GM21360 (cell line): ENCODE data around the gene SLC6A2.

Experiments used
- ATAC-seq: cut with Tn5 transposase; IDR thresholded peaks from one replicate; pipeline ENCODE4 v1.9.1; 2021; ENCODE audit warnings: mild to moderate bottlenecking, moderate library complexity; ENCODE audit not compliant: unreplicated experiment

The SLC6A2 gene

DNA sequence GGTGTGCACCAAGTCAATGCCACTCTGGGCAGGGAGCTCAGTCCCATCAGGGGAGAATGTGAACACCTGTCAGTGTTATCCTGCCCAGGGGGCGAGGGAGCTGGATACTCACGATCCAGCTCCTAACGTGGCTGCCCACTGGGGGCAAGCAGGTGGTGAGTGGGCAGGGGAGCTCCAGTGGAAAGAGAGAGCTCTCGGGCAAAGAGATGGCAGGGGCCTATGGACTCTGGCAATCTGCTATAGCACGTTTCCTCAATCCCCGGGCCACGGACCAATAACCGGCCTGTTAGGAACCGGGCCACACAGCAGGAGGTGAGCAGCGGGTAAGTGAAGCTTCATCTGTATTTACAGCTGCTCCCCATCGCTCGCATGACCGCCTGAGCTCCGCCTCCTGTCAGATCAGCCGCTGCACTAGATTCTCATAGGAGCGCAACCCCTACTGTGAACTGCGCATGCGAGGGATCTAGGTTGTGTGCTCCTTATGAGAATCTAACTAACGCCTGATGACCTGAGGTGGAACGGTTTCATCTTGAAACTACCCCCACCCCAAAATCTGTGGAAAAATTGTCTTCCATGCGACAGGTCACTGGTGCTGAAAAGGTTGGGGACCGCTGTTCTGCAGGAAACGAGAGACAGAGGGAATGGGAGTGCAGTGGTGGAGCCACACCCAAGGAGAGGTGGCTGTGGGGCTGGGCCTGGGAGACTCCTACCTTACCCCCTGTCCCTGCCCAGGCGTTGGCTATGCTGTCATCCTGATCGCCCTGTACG is 15.6 kb downstream of the SLC6A2 start:
- no peak for ATAC-seq

DNA sequence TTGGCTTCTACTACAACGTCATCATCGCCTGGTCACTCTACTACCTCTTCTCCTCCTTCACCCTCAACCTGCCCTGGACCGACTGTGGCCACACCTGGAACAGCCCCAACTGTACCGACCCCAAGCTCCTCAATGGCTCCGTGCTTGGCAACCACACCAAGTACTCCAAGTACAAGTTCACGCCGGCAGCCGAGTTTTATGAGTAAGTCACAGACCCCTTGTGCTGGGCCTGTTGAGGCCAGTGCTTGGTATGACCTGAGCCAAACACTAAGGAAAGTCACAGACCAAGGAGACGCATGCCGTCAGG is 16.1 kb downstream of the SLC6A2 start:
- ATAC-seq, result no peak

DNA sequence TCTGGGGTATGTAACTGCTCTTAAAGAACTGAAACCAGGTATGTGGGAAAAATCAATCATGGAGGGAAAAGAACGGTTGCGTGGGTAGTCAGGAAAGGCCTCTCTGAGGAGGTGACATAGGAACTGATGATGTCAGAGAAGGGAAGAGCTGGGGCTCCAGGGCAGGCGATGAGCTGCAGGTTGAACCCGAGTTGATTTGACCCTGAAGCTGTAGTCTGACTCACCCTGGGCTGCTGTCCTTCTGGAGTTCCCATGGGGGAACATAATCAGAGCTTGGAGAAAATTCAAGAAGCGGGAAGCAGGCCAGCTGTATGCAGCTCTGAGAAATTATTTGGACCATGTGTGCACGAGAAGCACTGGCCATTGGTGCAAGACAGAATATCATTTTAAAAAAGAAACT is 16.7 kb downstream of the SLC6A2 start:
- no peak for ATAC-seq

DNA sequence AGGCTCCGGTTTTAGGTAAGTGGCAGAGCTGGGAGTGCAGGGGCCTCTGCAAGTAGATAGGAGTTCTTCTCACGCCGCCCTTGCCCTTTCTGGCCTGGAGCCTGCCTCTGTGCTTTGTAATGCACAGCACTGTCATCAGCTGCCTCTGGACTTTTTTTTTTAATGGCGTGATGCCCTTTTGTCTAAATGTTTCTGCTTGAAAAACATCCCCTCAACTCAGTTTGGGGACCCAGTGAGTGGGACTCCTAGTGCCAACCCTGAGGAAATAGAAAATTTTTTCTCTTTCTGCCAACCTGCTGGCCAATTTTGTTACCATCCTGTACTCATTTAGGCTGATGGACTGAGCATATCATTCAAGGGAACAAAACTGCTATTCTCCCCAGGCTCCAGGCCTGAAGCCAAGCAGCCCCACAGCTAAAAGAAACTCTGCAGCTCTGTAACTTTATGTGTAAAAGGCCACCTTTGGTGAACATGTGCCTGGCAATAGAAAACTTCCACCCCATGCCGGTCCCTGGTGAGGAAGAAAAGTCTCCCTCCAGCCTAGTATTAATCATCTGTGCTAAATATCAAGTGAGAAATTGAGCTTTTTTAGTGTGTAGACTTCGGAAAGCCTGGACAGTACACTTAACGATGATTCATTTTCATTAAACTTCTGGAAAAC is 22.5 kb downstream of the SLC6A2 start:
- no peak for ATAC-seq

DNA sequence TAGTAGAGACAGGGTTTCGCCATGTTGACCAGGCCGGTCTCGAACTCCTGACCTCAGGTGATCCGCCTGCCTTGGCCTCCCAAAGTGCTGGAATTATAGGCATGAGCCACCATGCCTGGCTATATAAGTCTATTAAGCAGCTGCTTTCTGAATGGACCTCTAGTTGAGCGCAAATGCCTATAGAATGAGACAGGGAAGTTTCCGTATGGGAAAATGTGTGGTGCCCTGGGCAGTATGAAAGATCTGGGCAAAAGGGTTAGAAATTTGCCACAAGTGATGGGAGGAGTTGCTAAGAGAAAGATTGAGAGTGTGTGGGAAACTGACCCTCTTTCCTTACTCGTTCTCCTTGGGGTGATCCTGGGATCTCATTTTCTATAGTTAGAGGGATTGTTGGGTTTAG is 26.3 kb downstream of the SLC6A2 start:
- ATAC-seq, result no peak

DNA sequence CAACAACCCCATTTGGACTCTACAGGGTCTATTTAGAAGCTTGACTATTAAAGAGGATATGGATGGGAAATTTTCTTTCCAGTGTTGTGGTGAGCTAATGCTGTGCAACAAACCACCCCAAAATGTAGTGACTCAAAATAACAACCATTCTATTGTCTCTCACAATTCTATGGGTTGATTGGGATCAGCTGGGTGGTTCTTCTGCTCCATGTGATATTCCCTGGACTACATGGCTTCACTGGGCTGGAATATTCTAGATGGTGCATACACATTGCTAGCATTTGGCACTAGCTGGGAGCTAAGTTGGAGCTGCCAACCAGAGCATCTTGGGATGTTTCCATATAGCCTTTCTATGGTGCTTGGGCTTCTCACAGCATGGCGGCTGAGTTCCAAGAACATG is 30.2 kb downstream of the SLC6A2 start:
- ATAC-seq, result no peak

DNA sequence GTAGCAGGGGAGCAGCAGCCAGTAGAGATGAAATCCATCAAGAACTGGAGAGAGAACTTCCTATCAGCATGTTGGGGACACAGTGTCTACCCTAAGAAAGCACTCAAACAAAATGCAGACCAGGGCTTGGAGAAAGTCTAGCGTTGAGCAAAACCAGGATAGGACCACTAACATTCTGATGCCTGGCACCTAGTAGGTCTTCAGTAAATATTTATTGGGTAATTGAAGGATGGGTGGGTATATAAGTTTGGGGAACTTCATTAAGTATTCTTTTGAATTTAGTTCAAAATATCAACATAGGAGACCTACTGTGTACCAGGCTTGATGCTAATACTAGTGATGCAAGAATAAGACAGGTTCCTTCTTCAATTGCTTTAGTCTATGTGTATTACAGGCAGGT is 30.9 kb downstream of the SLC6A2 start:
- ATAC-seq, result no peak

DNA sequence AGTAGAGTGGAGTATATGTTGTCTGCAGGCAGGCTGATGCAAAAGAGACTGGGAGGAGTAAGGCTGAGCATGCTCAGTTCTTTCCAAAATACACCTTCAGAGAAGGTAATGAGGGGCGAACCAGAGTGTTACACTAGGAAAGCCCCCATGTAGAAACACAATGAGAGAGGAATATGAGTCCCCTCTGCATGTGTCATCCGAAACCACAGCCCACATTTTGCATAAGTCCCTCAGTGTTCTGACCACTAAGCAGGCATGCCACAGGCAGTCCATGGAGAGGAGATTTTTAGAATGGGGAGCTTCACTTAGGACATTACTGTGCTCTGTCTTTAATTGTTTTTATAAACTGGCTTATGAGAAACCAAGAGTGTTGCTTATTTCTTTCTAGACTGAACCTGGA is 32.0 kb downstream of the SLC6A2 start:
- no peak for ATAC-seq

DNA sequence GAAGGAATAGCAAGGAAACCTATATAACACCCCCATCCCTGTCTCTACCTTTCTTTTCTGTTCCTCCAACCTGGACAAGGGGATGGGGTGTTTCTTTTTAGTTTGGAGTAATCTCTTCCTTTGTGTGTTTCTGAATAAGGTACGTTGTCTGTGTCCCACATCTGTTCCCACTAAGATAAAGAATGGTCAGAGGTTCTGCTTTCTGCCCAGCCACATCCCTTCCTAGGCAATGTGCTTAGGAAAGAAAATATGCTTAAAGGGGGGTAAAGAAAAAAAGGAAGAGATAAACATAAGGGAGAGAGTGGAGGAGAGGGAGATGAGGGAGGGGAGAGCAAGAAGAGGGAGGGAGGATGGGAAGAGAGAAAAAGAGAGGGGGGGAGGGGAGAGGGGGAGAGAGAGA is 35.1 kb downstream of the SLC6A2 start:
- no peak for ATAC-seq

DNA sequence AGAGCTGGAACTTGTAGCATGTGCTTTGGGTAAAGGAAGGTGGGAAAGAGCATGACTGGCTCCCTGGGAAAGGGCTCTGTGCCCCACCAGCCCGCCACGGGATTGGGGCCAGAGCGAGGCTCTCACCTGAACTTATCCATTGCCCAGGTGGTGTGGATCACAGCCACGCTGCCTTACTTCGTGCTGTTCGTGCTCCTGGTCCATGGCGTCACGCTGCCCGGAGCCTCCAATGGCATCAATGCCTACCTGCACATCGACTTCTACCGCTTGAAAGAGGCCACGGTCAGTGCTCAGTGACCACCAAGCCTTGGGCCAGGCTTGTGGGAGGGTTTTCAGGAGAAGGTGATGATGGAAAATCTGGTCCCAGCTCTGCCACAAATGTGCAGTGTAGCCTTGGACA is 36.0 kb downstream of the SLC6A2 start:
- no peak for ATAC-seq

DNA sequence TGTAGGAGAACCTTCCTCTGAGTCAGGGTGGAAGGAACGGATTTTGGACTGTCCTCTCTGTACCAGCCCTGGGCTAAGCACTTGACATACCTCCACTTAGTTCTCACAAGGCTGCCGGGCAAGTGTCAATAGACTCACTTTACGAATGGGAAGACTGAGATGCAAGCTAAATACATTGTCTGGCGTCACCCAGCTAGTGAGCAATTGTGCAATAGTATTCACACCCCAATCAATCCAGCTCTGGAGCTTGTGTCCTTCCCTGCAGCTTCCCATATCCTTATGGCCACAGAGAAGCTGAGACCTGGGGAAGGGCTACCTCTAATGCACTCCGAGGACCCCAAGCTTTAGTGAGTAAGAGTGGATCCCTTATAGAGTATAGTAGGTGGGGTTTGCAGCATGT is 39.8 kb downstream of the SLC6A2 start:
- no peak for ATAC-seq

DNA sequence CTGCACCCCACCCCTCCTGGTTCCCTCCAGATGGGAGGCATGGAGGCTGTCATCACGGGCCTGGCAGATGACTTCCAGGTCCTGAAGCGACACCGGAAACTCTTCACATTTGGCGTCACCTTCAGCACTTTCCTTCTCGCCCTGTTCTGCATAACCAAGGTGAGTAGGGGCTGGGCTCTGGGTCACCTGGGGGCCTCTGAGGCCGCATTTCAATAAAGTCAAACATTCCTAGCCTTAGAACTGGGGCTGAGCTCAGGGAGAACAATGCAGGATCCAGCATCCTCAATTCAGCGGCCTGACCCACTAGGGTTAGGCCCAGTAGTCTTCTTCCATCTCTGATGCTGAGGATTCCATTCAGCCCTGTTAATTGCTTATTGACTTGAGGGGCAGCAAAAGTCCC is 42.1 kb downstream of the SLC6A2 start:
- no peak for ATAC-seq

DNA sequence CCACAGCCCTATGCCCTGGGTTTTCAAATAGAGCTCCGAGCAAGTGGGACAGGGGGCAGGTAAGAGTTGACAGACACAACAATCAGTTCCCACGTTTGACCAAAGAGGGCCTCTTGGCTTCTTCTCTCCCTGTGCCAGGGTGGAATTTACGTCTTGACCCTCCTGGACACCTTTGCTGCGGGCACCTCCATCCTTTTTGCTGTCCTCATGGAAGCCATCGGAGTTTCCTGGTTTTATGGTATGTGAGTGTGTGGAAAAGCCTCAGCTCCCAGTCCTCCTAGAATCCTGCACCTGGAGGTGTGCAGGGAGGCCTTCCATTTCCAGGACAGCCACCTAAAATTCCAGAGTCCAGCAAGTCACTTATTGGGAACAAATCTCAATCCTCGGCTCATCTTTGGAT is 42.5 kb downstream of the SLC6A2 start:
- no peak for ATAC-seq

DNA sequence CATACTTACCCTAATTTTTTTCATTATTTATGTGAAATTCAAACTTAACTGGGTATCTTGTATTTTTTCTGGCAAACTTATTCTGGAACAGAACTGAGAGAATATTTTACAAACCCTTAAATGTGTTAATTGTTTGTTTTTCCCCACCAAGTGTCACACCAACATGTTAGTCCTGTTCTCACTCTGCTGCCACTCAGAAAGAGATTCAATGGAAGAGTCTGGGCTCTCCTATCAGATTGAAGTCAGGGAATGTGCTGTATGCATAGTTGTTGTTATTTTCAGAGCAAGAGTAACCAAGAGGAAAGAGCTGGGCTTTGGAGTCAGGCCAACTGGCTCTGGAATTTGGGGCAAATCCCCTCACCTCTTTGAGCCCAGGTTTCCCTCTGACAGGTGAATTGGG is 43.2 kb downstream of the SLC6A2 start:
- ATAC-seq, result no peak

DNA sequence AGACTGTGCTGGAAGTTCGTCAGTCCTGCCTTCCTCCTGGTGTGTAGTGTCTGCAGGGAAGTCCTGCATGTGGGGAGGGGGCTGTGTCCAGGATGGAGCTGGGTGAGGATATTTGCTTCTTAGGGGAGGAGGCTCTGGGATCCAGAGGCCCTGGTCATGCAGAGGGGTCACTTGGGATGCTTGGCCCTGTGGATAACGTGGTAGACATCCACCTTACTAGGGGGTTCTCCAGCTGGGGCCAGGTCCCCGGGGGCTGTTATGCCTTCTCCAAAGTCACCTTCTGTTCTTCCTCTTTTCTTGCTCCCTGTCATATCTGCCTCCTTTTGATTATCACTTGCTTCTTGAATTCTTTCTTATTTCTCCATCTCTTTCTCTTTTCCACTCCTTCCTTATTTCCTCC is 43.8 kb downstream of the SLC6A2 start:
- no peak for ATAC-seq

DNA sequence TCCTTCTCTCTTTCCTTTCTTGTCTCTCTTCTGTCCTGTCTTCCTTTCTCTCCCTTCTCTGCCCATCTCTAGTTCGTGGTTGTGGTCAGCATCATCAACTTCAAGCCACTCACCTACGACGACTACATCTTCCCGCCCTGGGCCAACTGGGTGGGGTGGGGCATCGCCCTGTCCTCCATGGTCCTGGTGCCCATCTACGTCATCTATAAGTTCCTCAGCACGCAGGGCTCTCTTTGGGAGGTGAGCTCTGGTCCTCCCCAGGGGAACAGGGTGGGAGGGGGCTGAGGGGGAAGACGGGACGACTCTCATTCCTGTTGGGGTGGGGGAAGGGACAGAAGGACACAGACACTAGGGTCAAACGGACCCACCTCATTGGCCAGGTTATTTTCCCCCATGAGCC is 44.3 kb downstream of the SLC6A2 start:
- no peak for ATAC-seq

DNA sequence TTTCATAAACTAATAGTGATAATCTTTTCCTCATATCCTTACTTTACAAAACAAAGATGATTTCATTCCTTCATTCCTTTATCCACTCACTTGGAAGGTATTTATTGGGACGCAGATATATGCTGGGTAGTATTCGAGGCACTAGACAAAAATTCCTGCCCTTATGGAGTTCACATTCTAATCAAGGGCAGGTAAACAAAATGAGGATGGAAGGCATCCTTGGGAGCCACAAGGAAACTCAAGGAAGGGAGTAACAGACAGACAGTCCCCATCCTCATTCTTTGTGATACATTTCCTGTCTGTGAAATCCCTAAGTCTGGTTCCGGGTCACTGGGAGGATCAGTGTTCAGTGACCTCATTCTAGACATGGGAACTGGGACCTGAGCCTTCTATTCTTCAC is 45.2 kb downstream of the SLC6A2 start:
- no peak for ATAC-seq

DNA sequence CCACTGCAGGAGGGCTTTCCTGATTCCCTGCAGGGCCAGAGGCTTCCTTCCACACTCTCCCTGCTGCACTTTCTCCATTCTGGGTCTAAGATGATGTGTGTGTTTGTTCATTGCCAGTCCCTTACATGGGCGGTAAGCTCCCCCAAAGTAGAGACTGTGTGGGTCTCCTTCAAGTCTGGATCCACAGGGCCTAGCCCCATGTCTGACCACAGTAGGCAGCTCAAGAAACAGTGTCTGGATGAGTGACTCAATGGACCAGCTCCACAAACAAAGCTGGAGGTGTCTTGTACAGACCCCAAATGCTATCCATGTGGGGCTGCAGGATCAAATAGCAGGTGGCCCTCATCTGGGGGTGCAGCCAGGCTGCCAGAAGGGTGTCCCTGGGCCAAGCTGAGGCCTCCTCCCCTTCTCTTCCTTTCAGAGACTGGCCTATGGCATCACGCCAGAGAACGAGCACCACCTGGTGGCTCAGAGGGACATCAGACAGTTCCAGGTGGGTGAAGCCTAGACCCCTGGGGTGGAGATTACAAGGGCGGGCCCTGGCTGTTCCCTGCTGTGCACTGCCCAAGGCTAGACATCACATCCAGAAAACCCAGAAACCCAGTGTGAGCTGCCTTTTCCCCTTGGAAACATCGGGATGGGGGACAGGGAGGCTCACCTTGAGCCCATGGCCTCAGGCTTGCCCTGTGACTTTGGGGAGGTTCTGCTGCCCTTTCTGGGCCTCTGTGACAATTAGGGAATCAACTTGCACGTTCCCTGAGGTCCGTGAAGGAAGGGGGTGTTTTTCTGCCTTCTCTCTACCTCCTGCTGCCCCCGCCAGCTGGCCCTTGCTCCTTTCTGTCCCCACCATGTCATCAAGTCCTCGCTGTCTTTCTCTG is 45.9 kb downstream of the SLC6A2 start:
- peak; percentile 88 for ATAC-seq

DNA sequence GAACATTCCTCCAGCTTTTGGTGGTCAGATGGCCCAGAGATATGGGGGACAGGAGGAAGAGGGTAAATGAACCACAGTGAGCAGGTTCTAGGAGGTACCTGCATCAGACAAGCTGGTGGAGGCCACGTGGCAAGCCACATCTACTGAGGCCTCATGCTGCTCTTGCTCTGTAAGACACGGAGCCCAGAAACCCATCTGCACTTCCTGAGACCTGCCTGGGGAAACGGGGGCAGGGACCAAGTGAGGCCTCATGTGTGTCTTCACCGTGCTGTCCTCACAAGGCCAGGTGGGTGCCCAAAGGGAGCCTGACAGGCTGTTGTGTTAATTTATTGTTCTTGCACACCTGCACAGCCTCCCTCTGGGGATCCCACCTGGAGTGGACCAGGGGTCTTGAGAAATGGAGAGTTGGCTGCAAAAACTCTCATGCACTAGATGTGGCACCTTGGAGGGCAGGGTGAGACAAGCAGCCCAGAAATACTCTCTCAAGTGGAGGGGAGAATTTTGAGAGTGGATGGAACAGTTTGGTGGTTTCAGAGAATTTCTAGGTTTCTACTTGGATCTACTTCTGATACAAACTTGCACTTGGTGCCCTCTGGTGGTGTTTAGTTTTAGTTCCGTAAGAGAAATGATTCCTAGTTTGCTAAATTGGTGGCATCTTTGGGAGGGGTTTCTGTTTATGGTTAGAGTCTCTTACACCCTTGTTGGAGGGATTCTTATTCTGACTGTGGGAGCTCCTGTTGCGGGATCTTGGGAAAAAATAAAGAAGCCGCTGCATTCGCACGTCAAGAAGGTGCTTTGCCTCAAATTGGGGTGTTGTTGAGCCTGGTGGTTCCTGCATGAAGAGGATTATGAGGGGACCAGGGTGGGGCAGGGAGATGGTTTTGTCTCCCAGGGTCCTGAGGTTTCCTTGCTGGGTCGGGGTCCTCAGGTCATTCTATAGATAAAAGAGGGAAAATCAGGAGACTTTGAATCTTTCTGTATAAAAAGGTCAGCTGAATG is 47.5 kb downstream of the SLC6A2 start:
- ATAC-seq, result no peak

DNA sequence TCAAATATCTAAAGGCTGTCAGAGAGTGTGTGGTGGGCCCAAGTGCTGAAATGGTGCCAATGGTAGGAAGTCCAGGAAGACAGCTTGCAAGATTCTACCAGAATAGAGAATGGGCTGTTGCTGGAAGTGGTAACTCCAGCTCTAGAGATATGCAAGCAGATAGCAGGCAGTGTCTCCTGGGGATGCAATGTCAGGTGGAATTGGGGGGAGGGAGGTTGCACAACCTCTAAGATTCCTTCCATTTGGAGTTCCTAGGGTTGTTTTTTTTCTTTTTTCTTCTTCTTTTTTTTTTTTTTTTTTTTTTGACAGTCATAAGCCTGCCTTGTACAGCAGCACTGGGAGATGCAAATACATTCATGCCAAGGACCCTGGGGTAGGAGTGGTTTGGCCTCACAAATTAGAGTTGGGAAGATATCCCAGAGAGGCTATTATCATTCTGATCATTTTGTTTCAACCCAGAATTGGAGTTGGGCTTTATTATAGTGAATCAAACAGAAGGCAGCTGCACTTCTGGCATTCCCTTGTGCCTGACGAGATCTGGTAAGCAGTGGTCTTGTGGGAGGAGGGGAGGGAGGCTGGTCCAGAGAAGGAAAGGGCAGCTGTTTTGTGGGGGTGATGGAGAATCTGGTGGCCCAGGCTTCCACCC is 51.1 kb downstream of the SLC6A2 start:
- no peak for ATAC-seq
